B cell (primary cell): ENCODE measurements around the gene NPHS1.

ENCODE experiments used
- CTCF ChIP-seq: fragments of 200-600 bp; IDR thresholded peaks from one replicate; pipeline ENCODE4 v1.8.0; 2022; ENCODE audit warnings: antibody characterized with exemption, mild to moderate bottlenecking
- EZH2 ChIP-seq: IDR thresholded peaks from 2 replicates; pipeline ENCODE4 v1.6.1; 2012; ENCODE audit warnings: borderline replicate concordance, low read depth, mild to moderate bottlenecking, moderate library complexity, low read length; ENCODE audit not compliant: insufficient read depth, poor library complexity, severe bottlenecking

GRCh38 chr19:35858311-35858710, 6.0 kb upstream of the NPHS1 start:
- no peak for TF ChIP-seq CTCF
- no peak for TF ChIP-seq EZH2
